HUDEP-2 (cell line): ENCODE measurements around the gene PHF20.
A peak's percentile ranks its signal among the peaks of the same experiment; 100 is the strongest.
"Not testable (repeated sequence)": the region's sequence is repeated elsewhere in the genome, so short reads cannot be mapped to it uniquely, and the experiment has no call there.

ENCODE experiments used
- DNase-seq, 76 experiments: peaks; one replicate each; lab custom pipeline; 2025; ENCODE audit not compliant: unreplicated experiment in 76 of 76; lab: John Stamatoyannopoulos, UW

The PHF20 gene

GRCh38 chr20:35771689-35772562 lies at the start of gene PHF20:
Gene PHF20, plus strand, starts transcription at chr20:35772015. Its CDS starts 29,508 bp downstream, at chr20:35801523.
- DNase-seq, result peak; percentile 32 to 100 (median 96)

GRCh38 chr20:35723275-35723639 lies 48.6 kb upstream of the PHF20 start:
- not testable (repeated sequence) for DNase-seq

GRCh38 chr20:35723652-35724320 lies 48.0 kb upstream of the PHF20 start:
- DNase-seq, result not testable (repeated sequence)

GRCh38 chr20:35724321-35725230 lies 47.2 kb upstream of the PHF20 start:
- DNase-seq, result no peak

- no peak for DNase-seq
Observed at GRCh38 chr20:35726842-35727711, 44.7 kb upstream of the PHF20 start.

- no peak for DNase-seq
Observed at GRCh38 chr20:35729283-35729807, 42.5 kb upstream of the PHF20 start.

GRCh38 chr20:35729836-35730582 lies 41.8 kb upstream of the PHF20 start:
- DNase-seq, result no peak

- DNase-seq, result no peak
Observed at GRCh38 chr20:35730583-35731468, 41.0 kb upstream of the PHF20 start.

- DNase-seq, result no peak
Observed at GRCh38 chr20:35731469-35731788, 40.4 kb upstream of the PHF20 start.

- no peak for DNase-seq
Observed at GRCh38 chr20:35731862-35732643, 39.8 kb upstream of the PHF20 start.

- no peak for DNase-seq
Observed at GRCh38 chr20:35732644-35732982, 39.2 kb upstream of the PHF20 start.

- no peak for DNase-seq
Observed at GRCh38 chr20:35734374-35734773, 37.4 kb upstream of the PHF20 start.

- no peak for DNase-seq
Observed at GRCh38 chr20:35734777-35735649, 36.8 kb upstream of the PHF20 start.

GRCh38 chr20:35735826-35736470 lies 35.9 kb upstream of the PHF20 start:
- no peak for DNase-seq

GRCh38 chr20:35737865-35738333 lies 33.9 kb upstream of the PHF20 start:
- DNase-seq, result no peak
